ENCODE results near the gene PPIL1. TPM values are rescaled to one million over a fixed set of nuclear protein-coding genes. Genes with fewer than 3 reads are reported as not detected.
"Not testable (repeated sequence)": the region's sequence is repeated elsewhere in the genome, so short reads cannot be mapped to it uniquely, and the experiment has no call there.

The PPIL1 gene
- total RNA-seq, 4 donors from 2014 or later, result 6.0 to 14.0 (median 6.4) TPM

- TF ChIP-seq POLR2A (IDR thresholded peaks at IDR 0.05) (no peak), CTCF (IDR thresholded peaks at IDR 0.05) (no peak)
- Histone ChIP-seq H3K27ac (no peak overlapping the region), H3K4me3 (no peak overlapping the region), H3K27me3 (no peaks in the 10 kb centered on the region), H3K9me3 (no peaks in the 10 kb centered on the region), H3K36me3 (no peaks in the 10 kb centered on the region), H3K4me1 (no peaks in the 10 kb centered on the region)
- no peak for DNase-seq
Observed at GRCh38 chr6:36814249-36814648, 60.4 kb downstream of the PPIL1 start.

GRCh38 chr6:36813526-36813925, 61.1 kb downstream of the PPIL1 start:
- Histone ChIP-seq H3K4me3 (no peak overlapping the region), H3K4me1 (no peaks in the 10 kb centered on the region), H3K27me3 (no peaks in the 10 kb centered on the region), H3K9me3 (no peaks in the 10 kb centered on the region), H3K27ac (no peak overlapping the region), H3K36me3 (no peaks in the 10 kb centered on the region)
- DNase-seq, result no peak
- no peak for TF ChIP-seq POLR2A (IDR thresholded peaks at IDR 0.05)
- TF ChIP-seq CTCF (IDR thresholded peaks at IDR 0.05), result no peak

GRCh38 chr6:36813047-36813446, 61.6 kb downstream of the PPIL1 start:
- not testable (repeated sequence) for H3K4me3 ChIP-seq, DNase-seq, H3K27ac ChIP-seq, H3K36me3 ChIP-seq, H3K27me3 ChIP-seq, H3K9me3 ChIP-seq, H3K4me1 ChIP-seq

- TF ChIP-seq POLR2A (IDR thresholded peaks at IDR 0.05) (no peak), CTCF (IDR thresholded peaks at IDR 0.05) (peak in 1 of 6 experiments; percentile 20)
- Histone ChIP-seq H3K4me1 (no peaks in the 10 kb centered on the region), H3K4me3 (no peak overlapping the region), H3K27me3 (no peaks in the 10 kb centered on the region), H3K9me3 (no peaks in the 10 kb centered on the region), H3K27ac (no peak overlapping the region), H3K36me3 (no peaks in the 10 kb centered on the region)
- no peak for DNase-seq
Observed at GRCh38 chr6:36809941-36810803, 64.4 kb downstream of the PPIL1 start.

GRCh38 chr6:36809156-36809555, 65.4 kb downstream of the PPIL1 start:
- no peaks in the 10 kb centered on the region for H3K27me3 ChIP-seq
- TF ChIP-seq CTCF (IDR thresholded peaks at IDR 0.05), result no peak
- TF ChIP-seq POLR2A (IDR thresholded peaks at IDR 0.05), result no peak
- H3K36me3 ChIP-seq, result no peaks in the 10 kb centered on the region
- no peak overlapping the region for H3K4me3 ChIP-seq
- no peaks in the 10 kb centered on the region for H3K4me1 ChIP-seq
- no peak overlapping the region for H3K27ac ChIP-seq
- H3K9me3 ChIP-seq, result no peaks in the 10 kb centered on the region
- no peak for DNase-seq

- Histone ChIP-seq H3K4me1 (no peaks in the 10 kb centered on the region), H3K36me3 (no peaks in the 10 kb centered on the region), H3K27me3 (no peaks in the 10 kb centered on the region), H3K4me3 (no peak overlapping the region), H3K9me3 (no peaks in the 10 kb centered on the region), H3K27ac (no peak overlapping the region)
- TF ChIP-seq POLR2A (IDR thresholded peaks at IDR 0.05) (no peak), CTCF (IDR thresholded peaks at IDR 0.05) (no peak)
- DNase-seq, result no peak
Observed at GRCh38 chr6:36808634-36809033, 66.0 kb downstream of the PPIL1 start.

Measured in Peyer's patch (tissue), 4 donors.